GM15510 (cell line): Measurements from ENCODE around the gene PLAAT2.

Experiments
- POLR2A ChIP-seq: IDR thresholded peaks from 3 replicates; pipeline ENCODE4 v1.6.1; 2011; ENCODE audit warnings: borderline replicate concordance; ENCODE audit not compliant: insufficient read length; ENCODE audit errors: extremely low read depth

Gene PLAAT2

DNA sequence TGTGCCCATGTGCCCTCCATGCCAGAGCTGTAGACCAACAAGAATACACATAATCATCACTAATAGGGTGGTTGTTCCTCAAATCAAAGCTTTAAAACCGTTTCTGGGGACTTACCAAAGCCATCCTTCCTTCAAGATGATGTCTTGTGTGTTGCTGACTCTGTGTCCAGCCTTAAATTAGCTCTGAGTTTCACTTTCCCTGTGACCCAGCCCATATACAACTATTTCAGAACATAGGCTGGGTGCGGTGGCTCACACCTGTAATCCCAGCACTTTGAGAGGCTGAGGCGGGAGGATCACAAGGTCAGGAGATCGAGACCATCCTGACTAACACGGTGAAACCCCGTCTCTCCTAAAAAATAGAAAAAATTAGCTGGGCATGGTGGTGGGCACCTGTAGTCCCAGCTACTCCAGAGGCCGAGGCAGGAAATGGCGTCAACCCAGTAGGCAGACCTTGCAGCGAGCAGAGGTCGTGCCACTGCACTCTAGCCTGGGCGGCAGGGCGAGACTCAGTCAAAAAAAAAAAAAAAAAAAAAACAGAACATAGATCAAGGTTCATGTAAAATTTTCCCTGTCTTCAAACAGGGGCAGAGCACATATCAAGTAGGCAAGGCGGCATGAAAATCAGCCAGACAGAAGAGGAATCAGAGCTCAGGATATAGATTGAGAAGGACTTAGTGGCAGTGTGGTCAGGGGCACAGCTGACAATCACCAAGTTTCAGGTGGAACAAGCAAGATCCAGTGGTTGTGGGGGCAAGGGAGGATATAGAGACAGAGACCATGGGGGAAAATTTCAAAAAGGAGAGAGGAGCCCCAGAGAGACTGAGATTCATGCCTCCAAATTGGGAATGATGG, at the start of gene PLAAT2:
Gene PLAAT2, minus strand, starts transcription at position 179 of the 855 bp plus-strand sequence. Its CDS starts 55 bp downstream, at position 124.
- TF ChIP-seq POLR2A = no peak

DNA sequence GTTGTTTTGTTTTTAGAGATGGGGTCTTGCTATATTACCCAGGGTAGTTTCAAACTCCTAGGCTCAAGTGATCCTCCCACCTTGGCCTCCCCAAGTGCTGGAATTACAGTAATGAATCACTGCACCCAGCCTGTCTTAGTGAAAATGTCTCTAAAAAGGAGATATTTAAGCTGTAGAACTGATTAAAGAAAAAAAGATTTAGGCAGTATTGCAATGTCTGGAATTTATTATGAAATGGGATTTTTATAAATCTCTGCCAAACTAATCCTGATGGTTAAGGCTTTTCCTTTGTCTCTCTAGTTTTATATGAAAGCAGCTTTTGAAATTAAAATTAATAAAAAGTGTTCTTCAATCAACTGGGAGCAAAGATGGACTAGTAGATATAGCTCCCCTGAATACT, 49.0 kb upstream of the PLAAT2 start:
- TF ChIP-seq POLR2A = no peak

DNA sequence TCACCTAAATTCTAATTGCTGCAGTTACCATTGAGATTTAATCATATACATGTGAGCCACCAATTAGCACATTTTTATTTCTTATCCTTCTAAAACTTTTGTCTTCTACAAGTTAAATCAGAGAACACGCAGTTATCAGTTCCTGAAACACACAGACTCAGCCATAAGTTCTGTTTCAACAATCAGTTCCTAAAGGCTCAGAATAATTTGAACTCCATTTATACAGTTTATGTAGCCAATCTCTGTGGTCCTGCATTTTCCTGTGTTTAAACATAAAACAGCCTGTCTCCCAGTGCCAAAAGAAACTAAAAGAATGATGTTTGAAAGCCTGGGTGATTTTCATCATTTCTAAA, 48.2 kb upstream of the PLAAT2 start:
- no peak for TF ChIP-seq POLR2A

DNA sequence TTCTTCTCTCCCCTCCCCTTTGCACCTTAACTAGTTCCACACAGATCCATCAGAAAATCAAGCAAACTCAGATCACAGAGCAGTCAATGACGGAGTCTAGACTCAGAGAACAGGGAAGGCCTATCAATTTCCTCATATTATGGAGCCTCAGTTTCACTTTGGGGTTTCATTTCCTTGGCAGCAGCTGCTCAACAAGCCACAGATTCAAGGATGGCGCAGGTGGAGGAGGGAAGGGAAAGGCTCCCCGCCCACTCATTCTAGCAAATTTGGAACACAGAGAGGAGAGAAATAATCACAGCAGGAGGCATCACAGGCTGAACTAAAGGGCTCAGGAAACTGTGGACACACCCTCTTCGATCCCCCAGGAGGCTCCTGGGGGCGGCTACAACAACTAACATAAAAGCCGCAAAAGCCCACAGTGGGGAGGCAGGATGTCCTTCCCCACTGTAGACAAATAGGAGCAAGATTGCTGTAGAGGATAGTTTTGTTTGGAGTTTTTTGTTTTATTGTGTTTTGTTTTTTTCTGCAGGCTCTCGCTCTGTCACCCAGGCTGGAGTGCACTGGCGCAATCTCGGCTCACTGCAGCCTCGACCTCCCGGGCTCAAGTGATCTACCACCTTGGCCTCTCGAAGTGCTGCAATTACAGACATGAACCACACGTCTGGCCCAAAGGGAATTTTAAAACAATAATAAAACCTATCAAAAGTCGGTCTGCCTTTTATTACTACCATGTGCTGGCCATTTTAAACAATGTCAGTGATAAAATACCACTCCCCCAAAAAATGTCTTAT, 47.6 kb upstream of the PLAAT2 start:
- TF ChIP-seq POLR2A = no peak

DNA sequence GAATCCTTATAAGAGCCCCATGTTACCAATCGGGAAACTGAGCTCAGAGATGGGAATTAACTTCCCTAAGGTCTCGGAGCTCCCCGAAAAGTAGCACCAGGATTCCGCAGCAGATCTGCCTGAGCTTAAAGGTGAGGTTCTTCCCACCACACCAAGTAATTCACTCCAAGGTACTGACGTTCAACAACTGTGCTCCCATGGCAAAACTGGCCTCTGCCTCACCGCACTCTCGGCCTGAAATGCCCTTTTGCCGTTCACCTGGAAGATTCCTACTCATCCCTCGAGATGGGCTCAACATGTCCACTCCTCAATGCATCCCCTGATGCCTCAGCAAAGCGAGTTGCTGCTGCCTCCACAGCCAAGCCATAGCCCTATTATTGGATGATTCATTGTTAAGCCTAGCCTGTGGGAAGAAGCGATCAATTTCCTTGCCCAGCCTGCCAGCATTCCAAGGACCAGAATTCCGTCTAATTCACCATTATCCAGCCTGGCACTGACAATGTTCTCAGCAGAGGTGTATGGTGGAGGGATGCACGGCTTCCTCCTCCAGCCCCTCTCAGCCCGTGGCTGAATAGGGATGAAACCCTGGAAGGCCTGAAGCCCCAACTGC, 46.9 kb upstream of the PLAAT2 start:
- no peak for TF ChIP-seq POLR2A

DNA sequence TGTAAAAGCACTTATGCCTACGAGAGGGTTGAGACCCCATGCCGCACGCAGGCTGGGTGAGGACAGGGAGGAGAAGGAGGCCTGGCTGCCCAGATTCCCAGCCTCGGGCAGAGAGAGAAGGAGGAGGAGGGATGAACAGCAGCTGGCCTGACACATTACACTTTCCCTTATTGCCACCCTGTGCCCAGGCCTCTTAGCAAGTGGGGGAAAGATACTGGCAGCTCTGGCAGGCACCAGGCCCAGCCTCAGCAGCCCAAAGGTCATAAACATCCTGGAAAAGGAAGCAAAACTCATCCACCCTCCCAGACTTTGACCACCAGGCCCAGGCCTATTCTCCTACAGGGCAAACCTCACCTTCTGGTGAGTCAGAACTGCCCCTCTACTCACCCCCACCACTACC, 46.4 kb upstream of the PLAAT2 start:
- no peak for TF ChIP-seq POLR2A

DNA sequence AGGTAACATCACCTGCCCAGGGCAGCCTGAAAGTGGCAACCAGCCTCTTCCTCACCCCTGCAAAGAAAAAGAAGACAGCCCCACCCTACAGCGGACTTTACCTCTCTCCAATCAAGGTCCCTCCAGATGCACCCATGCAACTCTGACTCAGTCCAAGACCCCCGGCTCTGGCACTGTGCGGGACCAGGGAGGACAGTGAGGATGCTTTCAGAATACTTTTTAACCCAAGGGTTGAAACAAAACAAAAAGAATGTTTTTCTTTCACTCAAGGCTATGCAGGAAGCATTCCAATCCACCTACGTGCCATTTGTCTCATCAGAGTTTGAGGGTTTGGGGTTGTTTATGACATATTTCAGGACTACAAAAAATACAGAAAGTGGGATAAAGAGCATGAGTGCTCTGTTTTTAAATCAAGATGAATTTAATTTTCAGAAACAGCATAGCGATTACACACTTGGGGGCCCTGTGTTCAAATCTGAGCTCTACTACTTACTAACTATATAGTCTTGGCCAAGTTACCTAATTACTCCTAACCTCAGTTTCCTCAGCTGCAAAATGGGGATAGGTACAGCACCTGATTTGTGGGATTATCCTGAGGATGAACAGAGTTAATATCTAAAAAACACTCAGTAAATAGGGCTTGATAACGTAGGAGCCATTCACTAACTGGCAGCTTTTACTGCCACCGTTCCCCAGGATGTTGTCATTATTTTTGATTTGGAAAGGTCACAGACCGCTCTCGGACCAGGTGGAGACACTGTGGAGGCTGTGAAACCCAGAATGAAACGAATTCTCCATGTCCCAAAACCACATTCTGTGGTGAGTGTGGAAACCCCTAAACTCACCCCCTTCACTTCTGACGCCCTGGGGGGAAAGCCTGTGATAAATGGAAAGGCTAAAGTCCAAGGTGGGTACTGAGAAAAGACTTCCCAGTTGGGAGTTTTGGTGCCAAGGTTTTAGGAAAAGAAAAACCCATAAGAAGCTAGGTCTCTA, 45.5 kb upstream of the PLAAT2 start:
- TF ChIP-seq POLR2A = no peak

DNA sequence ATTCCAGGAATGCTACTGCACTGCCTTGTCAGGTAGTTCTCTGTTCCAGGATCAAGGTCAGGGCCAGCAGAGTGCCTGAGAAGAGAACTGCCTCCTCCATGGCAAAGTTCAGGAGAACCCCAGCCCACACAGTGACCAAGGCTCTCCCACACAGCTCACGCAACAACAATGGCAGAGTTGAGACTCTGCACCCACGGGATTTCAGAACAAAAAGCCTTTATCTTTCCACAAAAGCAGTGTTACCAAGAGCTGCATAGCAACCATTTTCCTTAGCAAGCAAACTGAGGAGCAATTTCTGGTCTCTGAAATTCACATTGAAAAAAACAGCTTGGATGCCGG, 40.0 kb upstream of the PLAAT2 start:
- TF ChIP-seq POLR2A = no peak

DNA sequence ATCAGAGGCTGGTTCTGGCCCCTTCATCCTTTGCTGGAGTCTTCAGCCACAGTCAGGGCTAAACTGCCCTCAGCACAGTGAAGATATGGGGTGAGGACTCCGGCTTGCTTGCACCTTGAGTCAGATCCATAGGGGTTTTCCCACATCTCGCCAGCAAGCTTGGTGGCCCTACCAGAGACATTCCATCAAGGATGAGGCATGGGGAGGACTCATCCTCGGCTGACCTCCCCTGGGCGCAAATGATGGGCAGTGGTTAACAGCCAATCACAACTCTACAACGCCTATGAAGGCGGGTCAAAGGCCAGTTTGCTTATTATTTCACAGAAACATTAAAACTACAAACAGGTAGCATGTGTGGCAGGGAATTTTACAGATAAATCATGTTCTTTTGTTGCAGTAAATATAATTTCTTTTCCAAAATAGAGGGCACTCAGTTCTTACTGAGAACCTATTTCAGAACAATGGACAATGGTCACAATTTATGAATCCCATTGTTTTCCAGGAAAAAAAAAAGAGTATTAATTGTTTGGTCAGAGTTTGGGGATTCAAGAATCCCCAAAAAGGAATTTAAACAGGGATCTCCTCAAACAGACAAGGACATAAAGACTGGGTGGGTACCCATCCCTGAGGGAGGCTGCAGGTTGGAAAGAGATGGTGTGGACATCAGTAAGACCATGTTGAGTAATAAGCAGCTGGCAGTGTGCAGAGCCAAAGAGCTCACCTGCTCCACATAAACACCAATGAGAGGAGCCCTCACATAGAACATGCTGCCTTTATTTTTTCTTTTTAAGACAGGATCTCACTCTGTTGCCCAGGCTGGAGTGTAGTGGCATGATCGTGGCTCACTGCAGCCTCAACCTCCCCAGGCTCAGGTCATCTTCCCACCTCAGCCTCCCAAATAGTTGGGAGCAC, 36.3 kb upstream of the PLAAT2 start:
- no peak for TF ChIP-seq POLR2A

DNA sequence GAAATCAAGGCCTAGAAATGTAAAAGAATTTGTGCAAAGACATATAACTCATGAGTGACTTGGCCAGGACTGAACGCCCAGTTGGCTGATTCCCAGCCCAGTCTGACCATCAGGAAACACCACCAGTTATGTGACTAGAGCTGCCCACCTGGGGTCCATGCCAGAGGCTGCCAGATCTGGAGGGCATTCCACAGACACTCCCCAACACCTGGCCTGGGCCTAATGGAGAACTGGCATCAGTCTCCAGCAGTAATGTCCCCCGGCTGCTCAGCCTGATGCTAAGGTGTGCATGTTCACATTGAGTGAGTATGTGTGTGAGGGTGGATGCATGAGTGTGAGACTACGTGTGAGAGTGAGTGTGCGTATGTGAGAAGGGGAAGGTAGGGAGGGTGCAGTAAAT, 35.4 kb upstream of the PLAAT2 start:
- no peak for TF ChIP-seq POLR2A

DNA sequence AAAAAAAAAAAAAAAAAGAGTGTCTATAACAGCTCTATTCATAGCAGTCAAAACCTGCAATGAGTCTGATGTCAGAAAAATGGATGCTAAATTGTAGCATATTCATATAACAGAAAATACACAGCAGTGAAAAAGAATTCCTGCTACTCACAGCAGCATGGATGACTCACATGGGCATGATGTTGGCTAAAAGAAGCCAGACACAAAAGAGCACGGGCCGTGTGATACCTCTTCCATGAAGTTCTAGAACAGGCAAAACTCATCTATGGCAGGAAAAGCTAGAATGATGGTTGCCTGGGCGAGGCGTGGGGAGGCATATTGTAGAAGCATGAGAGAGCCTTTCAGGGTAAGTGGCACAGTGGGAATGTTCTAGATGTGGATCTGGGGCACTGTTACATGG, 32.1 kb upstream of the PLAAT2 start:
- no peak for TF ChIP-seq POLR2A

DNA sequence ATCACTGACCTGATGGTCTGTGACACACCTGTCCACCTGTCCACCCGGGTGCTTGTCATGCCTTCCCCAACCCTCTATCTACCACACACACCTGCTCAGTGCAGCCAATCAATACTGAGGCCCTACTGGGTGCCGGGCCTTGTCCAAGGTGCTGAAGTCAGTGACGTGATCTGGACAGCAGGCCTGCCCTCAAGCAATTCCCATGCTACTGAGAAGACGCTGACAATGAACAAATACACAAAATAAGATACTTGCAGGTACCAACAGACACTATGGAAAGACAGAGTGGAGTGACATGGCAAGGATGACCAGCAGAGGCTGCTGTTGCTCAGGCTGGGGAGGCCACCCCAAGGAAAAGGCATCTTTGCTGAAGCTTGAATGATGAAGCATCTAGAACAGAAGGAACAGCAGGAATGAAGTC, 29.8 kb upstream of the PLAAT2 start:
- TF ChIP-seq POLR2A = no peak

DNA sequence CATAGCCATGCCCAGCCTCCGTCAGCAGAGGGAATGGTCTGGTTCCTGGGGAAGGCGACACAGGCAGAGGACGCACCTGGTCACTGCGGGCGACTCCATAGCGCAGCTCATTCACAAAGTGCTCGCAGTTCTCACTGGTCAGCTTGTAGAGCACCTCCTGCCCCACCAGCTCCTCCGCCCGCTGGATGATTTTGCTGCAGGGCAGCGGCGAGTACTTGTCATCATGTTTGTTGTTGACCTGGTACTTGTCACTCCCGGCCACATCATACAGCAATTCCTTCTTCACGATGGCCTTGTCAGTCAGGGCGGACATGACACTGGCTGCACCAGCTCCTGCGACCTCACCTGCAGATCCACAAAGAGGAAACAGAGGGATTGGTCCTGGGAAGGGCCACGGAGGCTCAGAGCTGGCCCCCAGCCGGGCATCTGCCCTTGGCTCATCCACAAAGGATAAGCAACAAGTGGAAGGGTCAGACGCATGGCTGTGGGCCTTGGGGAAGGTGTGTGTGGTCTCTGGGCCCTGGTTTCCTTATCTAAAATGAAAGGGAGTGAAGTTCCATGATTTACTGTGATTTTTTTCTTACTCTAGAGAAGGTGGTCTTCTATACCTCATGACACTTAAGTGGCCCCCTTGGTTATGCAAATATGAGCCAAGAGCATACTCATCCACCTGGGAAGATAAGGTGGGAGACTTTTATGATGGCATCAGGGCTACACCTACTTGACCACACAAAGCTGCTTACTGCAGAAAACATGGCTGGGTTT, 27.0 kb upstream of the PLAAT2 start:
- TF ChIP-seq POLR2A = no peak
